GM18505 (cell line): Measurements from ENCODE around the gene PKNOX1.
"Not testable (repeated sequence)": the region's sequence is repeated elsewhere in the genome, so short reads cannot be mapped to it uniquely, and the experiment has no call there.

ENCODE experiments used
- ATAC-seq: cut with Tn5 transposase; IDR thresholded peaks from one replicate; pipeline ENCODE4 v1.9.1; 2021; ENCODE audit not compliant: unreplicated experiment
- POLR2A ChIP-seq: IDR thresholded peaks from 4 replicates; pipeline ENCODE4 v1.6.1; 2011; ENCODE audit warnings: borderline replicate concordance; ENCODE audit not compliant: insufficient read depth, insufficient read length; ENCODE audit errors: extremely low read depth

The PKNOX1 gene

GRCh38 chr21:43029785-43030184 is 55.4 kb downstream of the PKNOX1 start:
- ATAC-seq, result no peak
- no peak for TF ChIP-seq POLR2A

GRCh38 chr21:43031121-43031619 is 56.8 kb downstream of the PKNOX1 start:
- ATAC-seq, result no peak
- no peak for TF ChIP-seq POLR2A

- TF ChIP-seq POLR2A, result no peak
- ATAC-seq, result no peak
Measured at GRCh38 chr21:43034101-43034500, 59.7 kb downstream of the PKNOX1 start.

GRCh38 chr21:43034826-43035225 is 60.5 kb downstream of the PKNOX1 start:
- TF ChIP-seq POLR2A, result no peak
- no peak for ATAC-seq

- ATAC-seq, result not testable (repeated sequence)
Measured at GRCh38 chr21:43036889-43037288, 62.5 kb downstream of the PKNOX1 start.

GRCh38 chr21:43037918-43038658 is 63.7 kb downstream of the PKNOX1 start:
- not testable (repeated sequence) for ATAC-seq

GRCh38 chr21:43038659-43039044 is 64.3 kb downstream of the PKNOX1 start:
- not testable (repeated sequence) for ATAC-seq

DNA sequence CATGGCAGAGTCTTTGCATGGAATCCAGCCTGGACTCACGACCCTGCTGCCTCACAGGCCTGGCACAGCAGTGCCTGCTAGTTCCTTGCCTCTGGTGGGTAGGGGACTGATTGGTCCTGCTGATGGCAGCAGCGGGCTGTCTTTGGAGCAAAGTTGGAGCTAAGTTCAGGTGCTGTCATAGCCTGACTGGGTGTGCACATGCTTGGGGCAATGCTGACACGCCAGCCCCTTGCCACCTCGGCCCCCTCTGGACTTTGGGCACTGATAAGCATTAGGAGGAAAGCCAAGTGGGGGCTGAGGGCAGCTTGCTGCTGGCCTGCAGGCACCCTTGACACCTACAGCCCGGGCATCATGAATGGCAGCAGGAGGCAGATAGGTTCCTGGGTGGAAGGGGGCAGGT is 67.8 kb downstream of the PKNOX1 start:
- ATAC-seq, result not testable (repeated sequence)

DNA sequence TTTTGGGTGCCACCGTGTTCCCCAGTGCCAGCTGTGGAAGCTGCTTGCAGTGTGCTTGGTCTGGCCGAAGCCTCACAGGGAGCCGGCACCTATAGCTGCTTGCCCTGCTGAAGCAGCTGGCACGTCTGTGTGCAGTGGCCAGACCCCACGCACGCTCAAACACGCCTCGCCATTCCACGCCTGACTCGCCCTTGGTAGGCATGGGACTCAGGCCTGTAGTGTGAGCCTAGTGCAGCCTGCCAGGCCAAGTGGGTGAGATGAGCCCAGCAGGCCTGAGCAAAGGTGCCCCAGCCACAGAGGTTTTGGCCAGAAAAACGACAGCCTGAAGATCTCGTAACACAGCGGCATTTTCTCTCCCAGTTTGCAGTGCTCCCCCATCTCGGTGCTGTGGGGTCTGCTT is 68.9 kb downstream of the PKNOX1 start:
- ATAC-seq, result not testable (repeated sequence)

GRCh38 chr21:43044547-43044946 is 70.2 kb downstream of the PKNOX1 start:
- ATAC-seq, result not testable (repeated sequence)

- ATAC-seq, result not testable (repeated sequence)
Measured at GRCh38 chr21:43045165-43045875, 71.0 kb downstream of the PKNOX1 start.

DNA sequence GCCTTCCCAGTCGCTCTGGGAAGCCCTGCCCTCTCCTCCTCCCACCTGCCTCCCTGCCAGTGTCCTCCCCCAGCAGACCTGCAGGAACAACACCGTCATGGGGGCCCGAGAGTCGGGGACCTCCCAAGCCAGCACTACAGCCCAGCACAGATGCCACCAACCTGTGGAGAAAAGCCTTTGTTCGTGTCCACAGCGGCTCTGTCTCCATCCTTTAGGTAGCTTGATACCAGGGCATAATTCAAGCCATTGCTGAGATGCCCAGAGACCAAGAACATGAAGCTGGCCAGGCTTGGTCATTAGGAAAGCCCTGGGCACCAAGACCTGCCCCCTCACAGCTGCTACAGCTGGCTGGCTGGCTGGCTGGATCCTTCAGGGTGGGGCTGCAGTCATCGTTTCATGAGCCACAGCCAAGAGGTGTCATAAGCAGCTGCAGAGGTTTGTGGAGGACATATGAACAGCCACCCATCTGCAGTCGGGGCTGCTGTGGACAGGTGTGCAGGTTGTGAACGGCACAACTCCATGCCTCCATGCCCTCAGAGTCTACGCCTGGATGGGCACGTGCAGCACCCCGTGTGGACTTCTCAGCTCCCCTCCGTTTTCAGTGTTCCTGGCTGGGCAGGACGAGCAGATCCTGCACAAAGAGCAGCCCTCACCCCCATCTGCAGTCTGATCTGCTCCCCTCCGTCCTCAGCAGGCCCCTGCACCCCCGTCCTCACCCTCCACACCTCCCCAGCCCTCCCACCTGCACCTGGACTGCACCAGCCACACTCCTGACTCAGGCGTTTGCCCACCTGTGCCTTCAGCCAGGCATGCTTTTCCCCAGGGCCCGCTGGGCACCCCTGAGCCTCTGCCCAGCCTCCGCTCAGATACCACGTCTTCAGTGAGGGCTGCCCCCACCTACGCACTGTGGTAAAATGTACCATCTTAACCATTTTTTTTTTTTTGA is 71.8 kb downstream of the PKNOX1 start:
- ATAC-seq, result not testable (repeated sequence)

- ATAC-seq, result not testable (repeated sequence)
Measured at GRCh38 chr21:43053112-43053511, 78.8 kb downstream of the PKNOX1 start.

DNA sequence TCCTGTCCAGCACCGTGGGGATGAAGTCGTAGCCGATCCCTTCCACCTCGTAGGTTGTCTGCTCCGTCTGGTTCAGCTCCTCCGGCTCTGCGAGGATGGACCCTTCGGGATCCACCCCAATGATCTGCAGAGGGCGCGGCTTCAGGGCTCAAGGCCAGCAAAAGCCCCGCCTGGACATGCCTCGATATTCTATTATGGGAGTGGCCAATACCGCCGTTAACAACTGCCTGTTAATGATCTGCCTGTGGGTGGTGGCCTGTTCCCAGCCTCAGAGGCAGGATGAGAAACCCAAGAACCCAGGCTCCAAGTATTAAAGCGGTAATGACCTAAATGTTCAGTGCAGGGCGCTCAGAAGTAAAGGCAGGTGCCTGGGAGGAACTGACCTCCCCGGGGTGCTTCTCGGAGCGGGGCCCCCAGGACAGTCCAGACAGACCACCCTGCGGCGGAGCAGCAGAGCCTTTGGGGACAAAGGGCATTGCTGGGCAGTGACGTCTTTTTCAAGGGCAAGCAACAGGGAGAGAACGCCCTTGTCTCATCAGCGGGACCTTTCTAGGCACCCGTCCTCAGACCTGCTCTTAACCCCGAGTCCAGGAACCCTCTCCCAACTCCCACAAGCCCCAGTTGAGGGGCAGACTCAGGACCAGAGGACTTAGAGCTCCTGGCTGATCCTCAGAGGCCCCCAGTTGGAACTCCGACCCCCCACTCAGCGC is 88.7 kb downstream of the PKNOX1 start:
- not testable (repeated sequence) for ATAC-seq

GRCh38 chr21:43064265-43064917 is 90.0 kb downstream of the PKNOX1 start:
- not testable (repeated sequence) for ATAC-seq

- ATAC-seq, result not testable (repeated sequence)
Measured at GRCh38 chr21:43065991-43066390, 91.6 kb downstream of the PKNOX1 start.

DNA sequence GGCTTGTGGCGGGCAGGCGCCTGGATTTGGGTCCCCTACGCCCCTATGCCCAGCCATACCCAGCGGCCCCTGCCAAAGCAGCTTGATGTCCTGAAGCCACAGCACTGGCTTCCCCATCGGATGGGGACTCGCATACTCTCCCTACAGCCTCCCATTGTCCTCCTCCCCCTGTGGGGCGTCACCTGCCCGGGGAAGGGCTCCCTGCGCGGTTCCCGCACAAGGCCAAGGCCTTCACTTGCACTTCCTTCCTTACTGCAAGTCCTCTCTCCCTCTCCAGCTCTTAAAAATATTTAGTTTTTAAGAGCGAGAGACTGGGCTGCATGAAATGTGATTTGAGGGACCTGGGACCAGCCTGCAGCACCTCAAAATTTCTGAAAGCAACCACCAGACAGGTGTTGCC is 92.3 kb downstream of the PKNOX1 start:
- ATAC-seq, result not testable (repeated sequence)

DNA sequence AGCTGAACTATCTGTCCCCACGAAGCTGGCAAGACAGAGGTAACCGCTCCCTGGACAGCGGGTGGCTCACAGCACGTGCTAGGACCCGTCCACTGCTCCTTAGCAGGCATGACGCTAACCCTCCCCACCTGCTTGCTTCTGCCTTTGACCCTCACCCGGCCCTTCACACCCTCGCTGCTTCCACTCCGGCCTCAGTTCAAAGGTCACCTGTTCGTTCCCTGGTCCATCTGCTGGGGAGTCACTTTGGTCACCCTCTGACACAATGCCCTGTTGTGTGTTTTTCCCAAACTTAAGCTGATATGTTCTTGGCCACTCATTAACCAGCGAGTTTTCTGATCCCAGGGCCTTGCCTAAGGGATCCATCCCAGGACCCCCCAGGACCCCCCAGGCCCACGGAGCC is 93.7 kb downstream of the PKNOX1 start:
- ATAC-seq, result not testable (repeated sequence)

- ATAC-seq, result not testable (repeated sequence)
Measured at GRCh38 chr21:43069682-43070081, 95.3 kb downstream of the PKNOX1 start.
